ENCODE data around the gene MOB3A.

MOB3A gene

GRCh38 chr19:2060884-2061494, 35.1 kb downstream of the MOB3A start (continued):
- no peak for TF ChIP-seq PRDM6 (tag by site-specific recombination; IDR thresholded peaks at IDR 0.05)
- TF ChIP-seq ZBTB8A (tag by site-specific recombination; IDR thresholded peaks at IDR 0.05): peak; percentile 89
- no peak for TF ChIP-seq ZFP41 (tag by site-specific recombination; IDR thresholded peaks at IDR 0.05; ENCODE audit: borderline replicate concordance)
- TF ChIP-seq ZNF610 (tag by site-specific recombination; IDR thresholded peaks at IDR 0.05; ENCODE audit: borderline replicate concordance): no peak
- TF ChIP-seq AEBP2 (tag by site-specific recombination; IDR thresholded peaks at IDR 0.05; ENCODE audit: borderline replicate concordance): no peak
- no peak for TF ChIP-seq ZNF768 (tag by site-specific recombination; IDR thresholded peaks at IDR 0.05)
- TF ChIP-seq ZSCAN30 (tag by site-specific recombination; IDR thresholded peaks at IDR 0.05): peak; percentile 34; the same call in 1 of the 2 replicates
- TF ChIP-seq ZBTB48 (tag by site-specific recombination; IDR thresholded peaks at IDR 0.05): no peak
- TF ChIP-seq ZNF521 (tag by site-specific recombination; IDR thresholded peaks at IDR 0.05): no peak
- peak; percentile 54 for TF ChIP-seq KLF1 (tag by site-specific recombination; IDR thresholded peaks at IDR 0.05)
- TF ChIP-seq ZSCAN23 (tag by site-specific recombination; IDR thresholded peaks at IDR 0.05): no peak
- TF ChIP-seq CTCF (tag by site-specific recombination; IDR thresholded peaks at IDR 0.05): no peak
- no peak for TF ChIP-seq ZNF664 (tag by site-specific recombination; IDR thresholded peaks at IDR 0.05)
- no peak for TF ChIP-seq PRDM4 (tag by site-specific recombination; IDR thresholded peaks at IDR 0.05)
- no peak for TF ChIP-seq ZNF302 (tag by site-specific recombination; IDR thresholded peaks at IDR 0.05; ENCODE audit: low read depth)
- peak; percentile 76 for TF ChIP-seq ZXDB (tag by site-specific recombination; IDR thresholded peaks at IDR 0.05)
- TF ChIP-seq ZNF16 (tag by site-specific recombination; IDR thresholded peaks at IDR 0.05; ENCODE audit: low read depth): no peak
- 0 out of 2 replicates have a peak, but pooled peaks have one; percentile 18 for TF ChIP-seq ZNF449 (tag by site-specific recombination; IDR thresholded peaks at IDR 0.05)
- no peak for TF ChIP-seq ZNF560 (tag by site-specific recombination; IDR thresholded peaks at IDR 0.05; ENCODE audit: borderline replicate concordance)
- 0 out of 2 replicates have a peak, but pooled peaks have one; percentile 27 for TF ChIP-seq ZNF660 (tag by site-specific recombination; IDR thresholded peaks at IDR 0.05)
- no peak for TF ChIP-seq ZNF670 (tag by site-specific recombination; IDR thresholded peaks at IDR 0.05; ENCODE audit: low read depth)
- no peak for TF ChIP-seq ZNF362 (tag by site-specific recombination; IDR thresholded peaks at IDR 0.05)
- no peak for TF ChIP-seq OSR2 (tag by site-specific recombination; IDR thresholded peaks at IDR 0.05)
- no peak for TF ChIP-seq ZSCAN16 (tag by site-specific recombination; IDR thresholded peaks at IDR 0.05)
- TF ChIP-seq ZNF544 (tag by site-specific recombination; IDR thresholded peaks at IDR 0.05): no peak
- TF ChIP-seq ZNF398 (tag by site-specific recombination; IDR thresholded peaks at IDR 0.05): peak; percentile 8; the same call in 1 of the 2 replicates

Measured in HEK293 (cell line).